Measurements from ENCODE around the gene OR1S1.

GRCh38 chr11:58164990-58165389, 47.5 kb upstream of the OR1S1 start:
- TF ChIP-seq EP300 (IDR thresholded peaks at IDR 0.05; ENCODE audit: low read depth) (no peak), POLR2AphosphoS5 (IDR thresholded peaks at IDR 0.05) (no peak)
- TF ChIP-seq, protein P1, sequence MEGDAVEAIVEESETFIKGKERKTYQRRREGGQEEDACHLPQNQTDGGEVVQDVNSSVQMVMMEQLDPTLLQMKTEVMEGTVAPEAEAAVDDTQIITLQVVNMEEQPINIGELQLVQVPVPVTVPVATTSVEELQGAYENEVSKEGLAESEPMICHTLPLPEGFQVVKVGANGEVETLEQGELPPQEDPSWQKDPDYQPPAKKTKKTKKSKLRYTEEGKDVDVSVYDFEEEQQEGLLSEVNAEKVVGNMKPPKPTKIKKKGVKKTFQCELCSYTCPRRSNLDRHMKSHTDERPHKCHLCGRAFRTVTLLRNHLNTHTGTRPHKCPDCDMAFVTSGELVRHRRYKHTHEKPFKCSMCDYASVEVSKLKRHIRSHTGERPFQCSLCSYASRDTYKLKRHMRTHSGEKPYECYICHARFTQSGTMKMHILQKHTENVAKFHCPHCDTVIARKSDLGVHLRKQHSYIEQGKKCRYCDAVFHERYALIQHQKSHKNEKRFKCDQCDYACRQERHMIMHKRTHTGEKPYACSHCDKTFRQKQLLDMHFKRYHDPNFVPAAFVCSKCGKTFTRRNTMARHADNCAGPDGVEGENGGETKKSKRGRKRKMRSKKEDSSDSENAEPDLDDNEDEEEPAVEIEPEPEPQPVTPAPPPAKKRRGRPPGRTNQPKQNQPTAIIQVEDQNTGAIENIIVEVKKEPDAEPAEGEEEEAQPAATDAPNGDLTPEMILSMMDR (IDR thresholded peaks at IDR 0.05): no peak
